ENCODE results near the gene FAM149B1.

DNA sequence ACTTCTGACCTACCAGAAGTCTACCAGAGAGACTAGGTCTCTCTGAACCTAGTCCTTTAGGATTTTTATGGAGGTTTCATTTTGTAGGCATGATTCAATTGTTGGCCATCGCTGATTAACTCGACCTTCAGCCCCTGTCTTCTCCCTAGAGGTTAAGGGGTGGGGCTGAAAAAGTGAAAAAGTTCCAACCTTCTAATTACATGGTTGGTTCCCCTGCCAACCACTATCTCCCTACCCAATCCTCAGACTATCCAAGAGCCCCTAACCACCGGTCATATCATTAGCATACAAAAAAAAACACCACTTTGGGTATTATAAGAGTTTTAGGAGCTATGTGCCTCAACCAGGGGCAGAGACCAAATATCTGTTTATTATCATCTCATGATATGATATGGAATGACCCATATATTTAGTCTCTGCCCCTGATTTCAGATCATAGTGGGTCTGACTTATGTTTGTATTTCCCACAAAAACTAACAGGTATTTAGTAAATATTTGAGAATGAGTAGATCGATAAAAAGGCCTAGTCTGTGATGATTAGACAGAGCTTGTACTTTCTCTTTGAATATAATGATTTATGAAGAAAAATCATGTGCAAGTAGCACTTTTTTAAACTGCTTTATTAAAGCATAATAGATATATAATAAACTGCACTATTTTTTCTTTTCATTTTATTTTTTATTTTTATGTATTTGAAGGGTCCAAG lies 43.3 kb downstream of the FAM149B1 start:
- TF ChIP-seq CTCF (conservative IDR thresholded peaks at IDR 0.05; ENCODE audit: low read depth, low read length) (no peak), EZH2 (IDR thresholded peaks at IDR 0.05; ENCODE audit: borderline replicate concordance, low read depth, low read length, poor library complexity, severe bottlenecking) (no peak)
